GM19043 (cell line): Measurements from ENCODE around the gene SLC5A2.
"Not testable (repeated sequence)": the region's sequence is repeated elsewhere in the genome, so short reads cannot be mapped to it uniquely, and the experiment has no call there.

Source experiments
- ATAC-seq: cut with Tn5 transposase; IDR thresholded peaks from one replicate; pipeline ENCODE4 v1.9.1; 2021; ENCODE audit warnings: low read depth; ENCODE audit not compliant: unreplicated experiment

SLC5A2 gene

DNA sequence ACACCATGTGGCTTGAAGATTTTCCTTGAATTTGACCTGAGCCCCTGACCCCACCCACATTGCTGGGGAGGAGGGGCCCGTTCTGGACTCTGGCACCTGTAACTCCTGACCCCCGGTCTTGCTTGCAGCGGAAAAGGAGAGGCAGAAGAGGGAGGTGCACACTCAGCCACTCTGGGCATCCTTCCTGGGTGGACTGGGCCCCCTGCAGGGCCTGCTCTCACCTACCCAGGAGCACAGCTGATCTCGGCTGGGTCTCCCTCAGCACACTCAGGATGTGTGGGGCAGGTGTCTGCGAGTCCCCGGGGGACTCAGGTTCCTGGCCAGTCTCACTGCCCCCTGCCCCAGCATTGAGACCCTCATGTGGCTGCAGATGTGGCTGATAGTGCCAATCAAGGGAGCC, 40.8 kb downstream of the SLC5A2 start:
- ATAC-seq: not testable (repeated sequence)

GRCh38 chr16:31525113-31525512, 42.2 kb downstream of the SLC5A2 start:
- ATAC-seq: no peak

- no peak for ATAC-seq
These were observed 44.9 kb downstream of the SLC5A2 start, which contains the start of gene AHSP for GRCh38 chr16:31527734-31528274. Gene AHSP (plus strand): TSS chr16:31527900. CDS start chr16:31528140, 240 bp downstream.

GRCh38 chr16:31528523-31529107, 45.7 kb downstream of the SLC5A2 start:
- ATAC-seq: no peak

DNA sequence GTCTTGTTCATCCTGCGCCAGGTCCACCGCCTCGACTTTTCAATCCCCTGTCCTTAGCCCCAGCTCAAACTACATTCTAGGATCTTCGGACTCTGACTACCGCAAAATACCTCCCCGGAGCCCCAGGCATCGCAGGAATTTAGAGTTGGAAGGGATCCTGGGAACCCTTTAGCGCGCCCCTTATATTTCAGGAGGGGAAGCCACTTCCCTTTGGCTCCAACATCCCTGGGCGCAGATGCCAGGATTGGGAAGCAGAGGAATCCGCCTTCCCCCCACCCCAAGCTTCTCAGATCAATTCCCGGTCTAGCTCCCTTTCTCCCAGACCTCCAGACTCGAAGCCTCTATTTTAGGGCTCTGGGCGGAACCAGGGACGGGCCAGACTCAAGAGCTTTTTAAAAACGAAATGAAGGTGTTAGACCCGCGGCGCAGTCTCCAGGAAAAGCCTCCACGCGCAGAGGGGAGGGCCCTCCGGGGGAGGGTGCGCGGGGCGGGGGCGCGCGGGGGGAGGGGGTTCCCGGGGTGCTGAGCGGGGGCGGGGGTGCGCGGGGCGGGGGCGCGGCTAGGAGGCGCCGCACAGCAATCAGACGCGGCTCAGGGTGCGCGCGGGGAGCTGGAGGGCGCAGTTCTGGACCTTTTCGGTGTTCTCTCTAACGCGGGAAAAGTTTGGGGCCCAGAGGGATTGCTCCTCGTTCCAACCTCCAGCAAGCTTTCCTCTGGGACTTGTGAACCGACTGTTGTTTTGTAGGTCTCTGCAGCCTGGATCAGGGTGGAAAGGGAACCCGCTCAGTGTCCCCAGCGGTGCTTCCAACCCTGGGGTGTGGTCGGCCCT, 46.4 kb downstream of the SLC5A2 start:
- no peak for ATAC-seq

DNA sequence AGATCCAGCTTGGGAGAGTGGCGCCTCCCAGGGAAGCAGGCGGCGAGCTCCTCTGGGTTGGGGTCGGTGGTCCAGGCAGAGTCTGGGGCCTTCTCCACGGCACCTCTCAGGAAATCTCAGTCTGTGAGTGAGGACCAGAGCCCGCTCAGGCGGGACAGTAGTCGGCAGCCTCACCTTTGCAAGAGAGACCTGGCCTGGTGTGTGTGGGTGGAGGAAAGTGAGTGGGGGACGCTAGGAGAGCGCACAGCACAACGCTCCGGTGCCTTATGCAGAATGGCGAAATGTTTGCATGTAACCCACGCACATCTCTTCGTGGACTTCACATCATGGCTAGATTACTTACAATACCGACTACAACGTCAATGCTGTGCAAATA, 47.0 kb downstream of the SLC5A2 start:
- ATAC-seq: no peak

DNA sequence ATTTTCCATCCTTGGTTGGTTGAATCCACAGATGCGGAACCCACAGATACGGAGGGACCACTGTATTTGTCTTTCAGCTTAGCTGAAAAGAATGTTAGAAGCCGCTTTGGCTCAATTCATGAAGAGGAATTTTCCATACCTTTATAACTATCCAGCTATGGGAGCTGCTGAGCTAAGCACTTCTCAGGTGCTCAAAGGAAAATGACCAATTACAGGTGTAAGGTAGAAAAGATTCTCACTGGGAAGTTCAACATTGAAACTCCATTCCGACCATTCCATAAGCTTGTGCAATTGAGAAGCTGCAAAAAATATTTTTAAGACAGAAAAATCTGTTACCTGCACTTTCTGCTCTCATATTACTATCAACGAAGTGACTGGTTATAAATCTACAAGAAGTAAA, 47.5 kb downstream of the SLC5A2 start:
- no peak for ATAC-seq

GRCh38 chr16:31531096-31531495, 48.2 kb downstream of the SLC5A2 start:
- ATAC-seq: no peak

GRCh38 chr16:31532120-31532519, 49.2 kb downstream of the SLC5A2 start:
- no peak for ATAC-seq

DNA sequence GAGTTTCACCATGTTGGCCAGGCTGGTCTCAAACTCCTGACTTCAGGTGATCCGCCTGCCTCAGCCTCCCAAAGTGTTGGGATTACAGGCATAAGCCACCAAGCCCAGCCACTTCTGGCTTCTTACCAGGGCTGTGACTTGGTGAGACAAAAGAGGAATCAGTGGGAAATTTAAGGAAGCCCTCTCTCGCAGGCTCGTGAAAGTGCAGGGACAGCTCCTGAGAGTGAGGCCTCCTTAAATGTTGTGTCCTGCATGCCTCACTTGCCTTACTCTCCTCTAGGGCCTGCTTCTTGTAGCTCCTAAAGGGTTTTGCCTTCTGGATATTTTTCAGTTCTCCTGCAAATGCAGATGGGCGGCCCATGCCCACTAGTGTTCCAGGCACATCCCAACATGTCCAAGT, 50.0 kb downstream of the SLC5A2 start:
- no peak for ATAC-seq

DNA sequence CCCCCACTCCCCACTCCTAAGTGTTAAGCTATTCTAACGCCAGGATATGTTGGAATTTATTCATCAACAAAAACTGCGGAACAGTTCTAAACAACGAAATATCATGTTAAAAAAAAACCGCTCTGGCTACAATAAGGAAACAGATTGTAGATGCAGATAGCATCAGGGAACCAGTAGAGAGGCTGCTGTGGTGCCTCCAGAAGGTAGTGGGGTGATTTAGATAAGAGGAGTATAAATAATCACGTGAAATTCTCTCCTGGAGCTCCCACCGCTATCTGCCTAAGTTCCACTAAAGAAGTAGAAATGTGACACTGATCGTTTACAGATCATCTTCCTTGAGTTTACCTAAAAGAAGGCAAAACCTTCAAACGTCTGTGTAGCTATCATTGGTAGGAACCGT, 52.8 kb downstream of the SLC5A2 start:
- no peak for ATAC-seq

DNA sequence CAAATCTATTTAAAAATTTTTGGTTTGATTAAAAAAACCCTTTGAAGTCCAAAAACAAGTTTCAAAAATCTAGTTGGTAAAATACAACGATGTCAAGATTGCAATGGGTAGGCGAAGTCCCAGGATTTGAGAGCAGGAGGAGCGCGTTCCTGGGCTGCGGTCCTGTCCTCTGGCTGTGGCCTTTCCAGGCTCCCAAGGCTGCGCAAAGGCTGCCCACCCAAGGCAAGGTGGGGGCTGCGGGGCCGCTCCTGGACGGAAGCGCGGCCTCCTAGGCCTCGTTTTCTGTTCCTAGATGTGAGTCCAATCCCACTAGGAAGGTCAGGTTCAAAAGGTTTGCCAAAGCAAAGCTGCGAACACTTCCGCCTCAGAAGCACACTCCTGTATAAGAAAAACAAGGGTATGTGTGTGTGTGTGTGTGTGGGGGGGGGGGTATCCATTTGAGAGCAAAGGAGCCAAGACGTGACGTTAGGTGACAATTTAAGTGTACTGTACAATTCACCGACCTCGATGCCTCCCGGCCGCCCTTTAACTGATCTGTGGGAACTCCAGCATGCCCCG, 54.0 kb downstream of the SLC5A2 start:
- no peak for ATAC-seq

DNA sequence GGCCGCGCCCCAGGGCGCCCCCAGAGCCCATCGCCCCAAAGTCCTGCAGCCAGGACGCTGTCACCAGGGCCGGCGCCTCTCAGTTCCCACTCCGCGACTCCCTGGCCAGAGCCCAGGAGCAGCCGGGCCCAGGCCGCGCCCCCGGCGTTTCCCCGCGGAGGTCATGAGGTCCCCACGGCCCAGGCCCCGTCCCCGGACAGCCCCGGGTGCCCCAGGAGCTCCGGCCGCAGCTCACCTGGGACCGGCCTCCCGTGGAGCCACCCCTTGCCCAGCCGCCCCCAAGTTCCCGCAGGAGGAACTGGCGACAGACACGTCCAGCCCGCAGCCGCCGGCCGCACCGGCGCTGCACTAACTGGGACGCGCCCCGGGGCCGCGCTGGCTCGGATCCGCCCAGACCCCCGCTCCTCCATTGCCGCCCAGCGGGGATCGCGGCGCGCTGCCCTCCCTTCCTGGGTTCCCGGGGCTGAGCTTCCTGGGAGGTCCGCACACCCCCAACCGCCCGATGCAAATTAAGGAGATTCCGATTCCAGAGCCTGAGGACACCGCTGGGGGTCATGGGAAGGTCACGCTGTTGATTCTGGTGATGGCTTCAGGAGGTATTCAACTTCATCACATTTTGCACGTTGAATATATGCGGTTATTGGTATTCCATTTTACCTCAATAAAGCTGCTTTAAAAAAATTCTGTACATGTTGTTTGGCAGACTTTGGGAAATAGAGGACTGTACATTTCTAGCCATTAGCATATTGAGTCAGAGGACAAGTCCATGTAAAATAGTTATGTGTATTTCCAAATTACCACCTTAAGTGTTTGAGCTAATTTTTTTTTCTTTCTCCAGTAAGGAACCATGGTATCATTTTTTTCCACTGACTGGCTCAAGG, 54.7 kb downstream of the SLC5A2 start:
- no peak for ATAC-seq

GRCh38 chr16:31538243-31538598, 55.3 kb downstream of the SLC5A2 start:
- not testable (repeated sequence) for ATAC-seq

DNA sequence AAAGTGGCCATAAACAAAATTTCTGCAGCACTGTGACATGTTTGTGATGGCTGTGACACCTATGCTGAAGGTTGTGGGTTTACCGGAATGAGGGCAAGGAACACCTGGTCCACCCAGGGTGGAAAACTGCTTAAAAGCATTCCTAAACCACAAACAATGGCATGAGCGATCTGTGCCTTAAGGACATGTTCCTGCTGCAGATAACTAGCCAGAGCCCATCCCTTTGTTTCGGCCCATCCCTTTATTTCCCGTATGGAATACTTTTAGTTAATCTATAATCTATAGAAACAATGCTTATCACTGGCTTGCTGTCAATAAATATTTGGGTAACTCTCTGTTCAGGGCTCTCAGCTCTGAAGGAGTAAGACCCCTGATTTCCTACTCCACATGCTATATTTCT, 56.8 kb downstream of the SLC5A2 start:
- ATAC-seq: not testable (repeated sequence)
